Peyer's patch (tissue), 4 donors: ENCODE results near the gene GRIK4.

ENCODE experiments used
- CTCF ChIP-seq, 6 experiments: fragments of 450-650 bp in 4 of 6; fragments of 200-600 bp in 2 of 6; sonication (generic) in 1 of 6; IDR thresholded peaks; one replicate each; pipeline ENCODE4 v1.5.1; 2017 to 2019; ENCODE audit warnings: antibody characterized with exemption in 6 of 6, mild to moderate bottlenecking in 3 of 6, moderate library complexity in 1 of 6
- POLR2A ChIP-seq, 2 donors: fragments of 450-650 bp; IDR thresholded peaks; one replicate each; pipeline ENCODE4 v1.5.1; 2017; ENCODE audit warnings: antibody characterized with exemption in 2 of 2, mild to moderate bottlenecking in 2 of 2, moderate library complexity in 2 of 2

- TF ChIP-seq CTCF (IDR thresholded peaks at IDR 0.05) (no peak), POLR2A (IDR thresholded peaks at IDR 0.05) (no peak)
Observed at GRCh38 chr11:120991830-120992686, 480.5 kb downstream of the GRIK4 start.
